Medulla oblongata (tissue), 1 donor: ENCODE measurements around the gene ATPAF1.

Source experiments
- DNase-seq: peaks from one replicate; pipeline ENCODE4 v3.0.0-alpha.2; 2015; ENCODE audit errors: extremely low spot score

The ATPAF1 gene

DNA sequence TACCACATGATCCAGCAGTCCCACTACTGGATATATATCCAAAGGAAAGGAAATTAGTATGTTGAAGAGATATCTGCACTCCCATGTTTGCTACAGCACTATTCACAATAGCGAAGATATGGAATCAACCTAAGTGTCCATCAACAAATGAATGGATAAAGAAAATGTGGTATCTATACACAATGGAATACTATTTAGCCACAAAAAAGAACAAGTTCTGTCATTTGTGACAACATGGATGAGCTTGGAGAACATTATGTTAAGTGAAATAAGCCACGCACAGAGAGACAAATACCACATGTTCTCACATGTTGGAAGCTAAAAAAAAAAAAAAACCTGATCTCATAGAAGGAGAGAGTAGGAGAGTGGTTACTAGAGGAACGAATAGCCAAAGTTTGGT lies 17.7 kb downstream of the ATPAF1 start:
- no peak for DNase-seq

DNA sequence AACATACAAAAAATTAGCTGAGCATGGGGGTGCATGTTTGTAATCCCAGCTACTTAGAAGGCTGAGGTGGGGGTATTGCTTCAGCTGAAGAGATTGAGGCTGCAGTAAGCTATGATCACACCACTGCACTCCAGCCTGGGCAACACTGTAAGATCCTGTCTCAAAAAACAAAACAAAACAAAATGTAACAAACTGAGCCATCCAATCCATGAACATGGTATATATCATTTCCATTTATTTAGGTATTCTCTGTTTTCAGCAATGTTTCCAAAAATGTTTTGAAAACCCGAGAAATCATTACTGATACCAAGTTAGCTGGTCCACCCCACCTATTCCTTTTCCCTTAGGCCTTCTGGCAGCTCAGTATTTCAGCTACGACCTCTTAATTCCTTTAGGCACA lies 18.4 kb downstream of the ATPAF1 start:
- no peak for DNase-seq

DNA sequence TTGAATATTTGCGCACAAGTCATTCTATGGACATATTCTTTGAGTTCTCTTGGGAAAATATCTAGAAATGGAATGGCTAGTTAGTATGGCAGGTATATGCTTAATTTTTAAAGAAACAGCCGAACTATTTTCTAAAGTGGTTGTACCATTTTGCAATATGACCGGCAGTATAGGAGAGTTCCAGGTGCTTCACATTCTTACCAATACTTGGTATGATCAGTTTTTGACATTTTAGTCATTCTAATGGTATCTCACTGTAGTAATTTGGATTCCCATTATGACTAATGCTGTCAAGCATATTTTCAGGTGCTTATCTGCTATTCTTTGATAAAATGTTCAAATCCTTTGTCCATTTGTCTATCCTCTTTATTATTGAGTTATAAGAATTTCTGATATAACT lies 20.6 kb downstream of the ATPAF1 start:
- no peak for DNase-seq

DNA sequence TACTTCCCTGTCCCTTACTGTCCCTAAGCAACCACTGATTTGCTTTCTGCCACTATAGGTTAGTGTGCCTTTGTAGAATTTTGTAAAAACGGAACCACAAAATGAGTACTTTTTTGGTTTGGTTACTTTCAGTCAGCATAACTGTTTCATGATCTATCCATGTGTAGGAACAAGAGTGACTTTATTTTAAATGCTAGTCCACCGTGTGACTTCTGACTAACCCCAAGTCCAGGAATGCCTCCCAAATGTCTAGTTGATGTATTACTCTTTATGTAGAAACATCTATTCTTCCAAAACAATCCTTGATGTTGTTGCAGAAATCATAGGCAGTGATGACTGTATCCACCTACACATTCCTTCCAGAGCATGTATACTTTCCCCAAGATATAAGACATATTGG lies 21.3 kb downstream of the ATPAF1 start:
- no peak for DNase-seq

DNA sequence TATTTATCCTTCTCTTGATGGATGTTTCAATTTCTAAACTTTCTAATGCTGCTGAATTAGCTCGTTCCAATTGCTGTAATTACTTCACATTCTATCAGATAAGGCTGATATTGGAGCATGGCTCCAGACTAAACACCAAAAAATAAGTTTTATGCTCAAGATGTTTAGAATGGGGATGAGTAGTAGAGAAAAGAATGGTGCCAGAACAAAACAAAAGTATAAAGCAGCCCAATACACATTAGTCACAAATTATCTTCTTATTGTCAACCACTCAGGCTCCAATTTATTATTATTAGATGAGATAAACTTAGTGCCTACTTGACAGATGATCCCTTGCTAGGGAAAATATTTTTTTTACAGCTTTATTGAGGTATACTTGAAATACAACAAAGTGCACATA lies 21.8 kb downstream of the ATPAF1 start:
- DNase-seq: no peak

DNA sequence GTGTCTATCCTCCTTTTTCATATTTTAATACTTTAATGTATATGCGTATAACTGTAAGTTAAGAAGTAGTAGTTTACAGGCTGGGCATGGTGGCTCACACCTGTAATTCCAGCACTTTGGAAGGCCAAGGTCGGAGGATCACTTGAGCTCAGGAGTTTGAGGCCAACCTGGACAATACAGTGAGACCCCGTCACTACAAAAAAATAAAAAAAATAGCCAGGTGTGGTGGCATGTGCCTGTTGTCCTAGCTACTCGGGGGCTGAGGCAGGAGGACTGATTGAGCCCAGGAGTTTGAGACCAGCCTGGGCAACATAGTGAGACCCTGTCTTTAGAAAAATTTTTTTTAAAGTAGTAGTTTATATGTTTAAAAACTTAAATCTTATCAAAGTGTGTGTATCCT lies 22.3 kb downstream of the ATPAF1 start:
- no peak for DNase-seq

DNA sequence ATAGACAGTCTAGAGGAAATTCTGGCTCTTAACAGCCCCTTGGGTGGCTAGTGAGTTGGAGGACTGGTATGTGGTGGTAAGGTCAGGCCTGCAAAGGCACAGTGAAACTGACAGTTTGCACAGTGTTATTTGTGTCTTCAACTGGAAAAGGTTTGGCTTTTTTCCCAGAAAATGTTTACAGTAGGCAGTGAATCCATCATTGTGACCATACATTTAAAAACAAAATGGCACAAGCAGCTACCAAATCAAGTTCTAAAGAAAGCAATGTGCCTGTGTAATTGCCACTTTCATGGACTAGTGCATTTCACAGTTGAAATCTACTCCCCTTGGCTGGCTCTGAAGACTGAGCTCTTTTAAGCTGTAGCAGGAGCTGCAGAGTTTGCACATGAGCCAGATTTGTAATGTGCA lies 24.8 kb downstream of the ATPAF1 start:
- DNase-seq: peak; percentile 37

DNA sequence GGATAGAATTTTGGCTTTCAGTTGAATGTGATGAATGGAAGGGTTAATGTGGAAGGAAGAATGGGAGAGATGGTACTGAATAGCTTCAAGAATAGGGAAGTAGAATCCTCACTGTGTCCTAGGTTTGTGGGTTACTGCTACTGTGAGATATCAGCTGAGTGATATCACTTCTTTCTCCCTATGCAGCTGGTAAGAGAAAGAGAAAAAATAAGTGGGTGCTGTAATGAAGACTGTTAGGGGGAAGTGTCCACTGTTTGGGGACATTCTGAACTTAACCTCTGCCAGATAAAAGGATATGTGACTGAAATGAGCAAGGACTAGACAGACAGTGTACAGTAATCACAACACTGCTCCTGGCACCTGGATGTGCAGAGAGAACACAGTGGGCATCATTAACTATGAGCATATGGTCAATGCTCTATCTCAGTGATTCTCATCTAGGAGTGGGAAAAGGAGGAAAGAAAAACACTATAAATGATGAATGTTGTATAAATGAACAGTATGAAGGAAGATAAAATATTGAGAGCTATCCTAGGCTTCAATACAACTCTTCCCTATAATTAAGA lies 26.0 kb downstream of the ATPAF1 start:
- peak; percentile 3 for DNase-seq

DNA sequence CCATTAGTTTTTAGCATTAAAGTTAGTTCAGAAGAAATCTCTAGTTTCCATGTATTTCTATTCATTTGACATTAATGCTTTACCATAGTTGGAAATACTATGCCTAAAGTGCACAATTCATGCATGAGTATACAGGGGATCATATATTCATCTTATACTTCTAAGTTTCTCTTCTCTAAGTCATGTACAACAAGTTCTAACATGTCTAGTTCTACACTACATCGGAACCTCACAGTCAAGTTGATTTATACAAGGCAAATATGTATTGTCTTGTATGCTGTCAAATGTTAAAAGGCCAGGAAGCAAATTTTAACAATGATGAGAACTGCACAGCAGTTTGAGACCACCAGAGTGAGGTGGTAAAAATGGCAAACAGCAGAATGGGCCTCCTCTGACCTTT lies 28.6 kb downstream of the ATPAF1 start:
- no peak for DNase-seq

DNA sequence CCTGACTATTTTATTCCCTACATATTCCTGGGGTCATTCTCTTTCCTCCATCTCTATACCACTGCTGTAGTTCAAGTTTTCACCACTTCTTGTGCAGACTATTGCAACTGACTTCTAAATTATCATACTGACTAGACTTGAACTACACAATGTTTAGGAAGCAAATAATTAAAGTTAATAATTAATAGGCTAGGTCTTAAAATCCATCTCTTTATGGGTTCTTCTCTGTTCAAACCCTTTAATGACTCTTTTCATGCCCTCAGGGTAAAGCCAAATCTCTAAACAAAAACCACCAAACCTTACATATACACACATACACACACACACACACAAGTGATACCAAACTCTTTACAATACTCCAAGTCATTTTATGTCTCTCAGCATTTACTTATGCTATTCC lies 29.2 kb downstream of the ATPAF1 start:
- DNase-seq: no peak

DNA sequence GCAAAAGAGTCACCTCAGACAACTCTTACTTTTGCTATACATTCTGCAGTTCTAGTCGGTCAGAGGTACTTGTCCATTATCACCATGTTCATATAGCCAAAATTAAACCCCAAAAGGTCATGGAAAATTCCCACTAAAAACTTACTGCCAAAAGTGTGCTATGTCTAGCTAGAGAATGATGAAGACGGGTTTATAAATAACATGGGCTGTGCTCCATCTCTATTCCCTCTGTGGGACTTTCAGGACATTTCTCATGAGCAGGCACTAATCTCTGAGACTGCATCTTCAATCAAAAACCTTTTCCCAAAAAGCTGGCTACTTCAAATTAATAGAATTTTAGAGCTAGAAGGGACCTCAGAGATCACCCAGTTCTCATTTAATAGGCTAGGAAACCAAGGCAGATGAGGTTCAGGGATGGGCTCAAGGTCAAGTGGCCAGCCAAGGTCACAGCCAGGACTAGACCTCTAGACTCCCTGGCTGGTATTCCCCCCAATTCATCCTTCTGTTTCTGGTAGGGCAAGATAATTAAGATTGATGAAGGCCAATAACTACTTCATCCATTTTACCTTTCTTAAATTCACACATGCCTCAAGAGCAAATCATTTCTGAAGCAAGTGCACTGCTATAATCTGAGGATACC lies 30.6 kb downstream of the ATPAF1 start:
- DNase-seq: no peak

DNA sequence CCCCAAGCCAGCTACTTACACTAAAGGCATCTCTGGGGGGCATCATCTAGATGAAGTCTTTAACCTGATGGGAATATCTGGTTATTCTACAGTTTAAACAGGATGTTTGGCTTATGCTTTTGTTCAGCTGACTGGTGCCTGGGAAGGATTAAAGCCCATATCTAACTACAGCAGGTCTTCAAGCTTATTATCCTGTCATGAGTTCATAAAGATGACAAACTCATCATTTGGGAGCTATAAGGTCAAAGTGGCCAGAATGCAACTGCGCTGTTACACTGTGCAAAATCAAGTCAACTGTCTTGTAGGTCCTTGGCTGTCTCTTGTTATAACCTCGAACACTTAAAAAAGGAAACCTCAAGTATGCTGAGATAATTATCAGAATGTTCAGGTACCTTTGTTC lies 33.0 kb downstream of the ATPAF1 start:
- DNase-seq: no peak

DNA sequence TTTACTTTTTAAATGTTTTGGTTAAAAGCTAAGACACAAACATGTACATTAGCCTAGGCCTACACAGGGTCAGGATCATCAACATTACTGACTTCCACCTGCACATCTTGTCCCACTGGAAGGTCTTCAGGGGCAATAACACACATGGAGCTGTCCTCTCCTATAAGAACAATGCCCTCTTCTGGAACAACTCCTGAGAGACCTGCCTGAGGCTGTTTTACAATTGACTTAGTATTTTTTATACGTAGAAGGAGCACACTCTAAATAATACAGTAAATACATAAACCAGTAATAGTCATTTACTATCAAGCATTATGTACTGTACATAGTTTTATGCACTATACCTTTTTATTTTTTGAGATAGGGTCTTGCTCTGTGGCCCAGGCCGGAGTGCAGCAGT lies 37.4 kb downstream of the ATPAF1 start:
- DNase-seq: no peak

DNA sequence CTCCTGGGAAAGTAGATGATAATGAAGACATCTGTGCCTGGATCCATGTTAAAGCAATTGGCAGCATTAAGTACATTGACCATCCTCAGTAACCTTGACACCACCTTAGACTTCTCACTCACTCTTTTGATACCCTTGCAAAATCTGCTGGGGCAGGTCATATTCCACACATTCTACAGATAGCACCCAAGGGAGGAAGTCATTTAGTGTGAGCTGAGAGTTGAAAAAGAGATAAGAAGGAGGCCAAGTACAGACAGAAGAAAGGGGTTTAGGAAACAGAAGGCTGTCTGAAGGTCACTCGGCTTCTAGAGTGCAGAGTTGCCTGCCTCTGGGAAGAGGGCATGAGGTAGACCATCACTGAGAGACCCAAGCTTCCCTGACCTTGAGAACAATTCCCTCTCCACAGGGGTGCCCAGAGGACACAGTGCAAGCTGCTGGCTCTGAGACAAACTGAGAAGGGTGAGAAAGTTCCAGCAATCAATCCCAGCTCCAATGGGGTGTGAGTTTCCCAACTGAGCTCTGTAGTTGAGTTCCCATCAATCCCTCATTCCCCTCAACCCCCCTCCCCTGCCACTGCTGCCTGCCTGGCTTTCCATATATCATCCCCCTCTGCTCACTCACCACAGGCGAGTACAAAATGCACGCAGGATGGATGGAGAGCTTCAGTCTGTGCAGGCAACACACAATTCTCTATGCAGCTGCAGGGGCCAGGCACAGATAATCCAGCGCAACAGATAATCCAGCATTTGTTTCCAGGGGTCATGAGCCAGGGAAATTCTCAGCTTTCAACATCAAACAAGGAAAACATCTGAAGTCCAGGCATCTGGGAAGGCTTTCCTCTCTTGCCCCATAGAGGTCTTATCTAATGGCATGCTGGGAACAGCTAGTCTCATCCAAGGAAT lies 44.2 kb downstream of the ATPAF1 start:
- DNase-seq: no peak

DNA sequence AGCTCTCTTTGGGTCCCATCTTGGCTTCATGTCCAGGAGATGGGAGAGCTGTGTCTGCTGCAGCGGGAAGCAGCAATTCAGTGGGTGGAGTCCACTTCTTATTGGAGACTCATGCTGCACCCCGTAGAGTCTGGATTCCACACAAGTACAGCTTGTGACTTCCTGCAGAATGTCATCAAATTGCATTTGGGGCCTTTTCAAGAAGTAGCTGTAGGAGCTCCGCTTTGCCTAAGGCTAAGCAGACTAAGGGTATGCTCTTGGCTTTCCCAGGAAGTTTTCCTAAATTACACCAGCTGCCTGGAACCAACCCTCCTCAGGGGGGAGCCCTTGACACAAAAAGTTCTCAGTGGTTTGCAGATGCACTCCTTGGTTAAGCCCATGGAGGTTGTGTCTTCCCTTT lies 45.8 kb downstream of the ATPAF1 start:
- no peak for DNase-seq

DNA sequence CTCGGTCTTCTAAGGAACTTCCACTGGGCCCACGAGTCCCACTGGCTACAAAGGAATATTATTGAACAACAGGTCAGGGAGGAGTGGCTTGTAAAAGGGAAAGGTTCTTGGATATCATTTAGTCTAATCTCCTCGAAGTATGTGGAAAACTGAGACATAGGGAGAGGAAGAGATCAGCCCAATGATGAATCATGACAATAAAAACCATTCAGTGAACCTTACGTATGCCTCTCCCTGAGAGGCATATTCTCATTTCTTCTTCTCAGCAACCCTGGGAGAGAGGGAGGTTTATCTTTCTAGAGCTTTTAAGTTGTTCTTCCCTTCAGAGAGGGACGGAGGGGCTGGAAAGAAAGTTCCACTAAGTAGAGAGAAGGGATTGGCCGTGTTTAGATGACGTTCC lies 46.2 kb downstream of the ATPAF1 start:
- no peak for DNase-seq

DNA sequence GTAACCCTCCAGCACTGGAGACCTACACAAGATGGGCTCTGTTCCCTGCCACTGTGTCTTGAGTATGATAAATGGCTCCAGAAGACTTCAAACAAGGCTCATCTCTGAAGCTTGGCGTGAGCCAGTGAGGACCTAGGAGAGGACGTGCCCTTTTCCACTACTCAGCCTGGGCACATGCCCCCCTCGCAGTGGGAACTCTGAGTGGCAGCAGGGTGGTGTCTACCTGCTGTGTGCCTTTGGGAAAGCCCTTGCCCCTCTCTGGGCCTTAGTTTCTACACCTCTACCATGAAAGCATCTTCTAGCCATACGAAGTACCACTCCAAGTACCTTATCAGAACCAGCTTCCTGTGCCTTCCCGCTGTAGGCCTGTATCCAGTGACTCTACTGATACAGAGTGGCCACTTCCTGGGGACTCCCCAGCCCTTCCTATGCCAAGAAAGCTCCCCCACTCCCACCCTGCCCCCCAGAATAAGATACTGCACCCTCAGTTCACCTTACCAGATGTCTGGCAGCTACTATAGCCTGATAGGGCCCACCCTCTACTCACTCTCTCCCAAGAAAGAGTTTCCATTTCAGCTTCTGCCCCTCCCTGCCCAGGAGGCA lies 48.4 kb downstream of the ATPAF1 start:
- no peak for DNase-seq

DNA sequence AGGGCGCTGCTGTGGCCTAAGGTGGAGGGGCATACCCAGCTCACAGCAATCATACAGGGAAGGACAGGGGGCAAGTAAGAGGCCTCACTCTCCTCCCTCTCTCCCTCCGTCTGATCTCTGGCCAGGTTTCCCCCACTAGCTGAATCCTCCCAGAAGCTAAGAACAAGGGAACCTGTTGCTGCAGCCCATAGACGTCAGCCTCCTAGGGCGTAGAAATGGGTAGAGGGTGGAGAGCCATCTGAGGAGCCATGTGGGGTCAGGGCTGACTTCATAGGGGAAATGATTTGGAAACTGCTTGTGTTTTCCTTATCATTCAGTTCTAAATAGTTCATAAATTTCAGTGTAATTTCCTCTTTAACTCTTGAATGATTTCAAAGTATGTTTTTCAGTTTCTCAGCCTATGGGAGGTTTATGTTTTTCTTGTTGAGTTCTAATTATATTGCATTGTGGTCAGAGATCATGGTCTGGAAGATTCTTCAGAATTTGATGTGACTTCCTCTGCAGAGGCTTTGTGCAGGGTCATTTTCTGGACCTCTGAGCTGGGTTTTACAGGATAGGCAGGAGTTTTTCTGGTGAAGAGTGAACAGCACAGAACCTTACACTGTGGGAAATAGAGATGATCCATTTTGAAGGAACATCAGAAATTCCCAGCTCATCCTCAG lies 49.3 kb downstream of the ATPAF1 start:
- no peak for DNase-seq

DNA sequence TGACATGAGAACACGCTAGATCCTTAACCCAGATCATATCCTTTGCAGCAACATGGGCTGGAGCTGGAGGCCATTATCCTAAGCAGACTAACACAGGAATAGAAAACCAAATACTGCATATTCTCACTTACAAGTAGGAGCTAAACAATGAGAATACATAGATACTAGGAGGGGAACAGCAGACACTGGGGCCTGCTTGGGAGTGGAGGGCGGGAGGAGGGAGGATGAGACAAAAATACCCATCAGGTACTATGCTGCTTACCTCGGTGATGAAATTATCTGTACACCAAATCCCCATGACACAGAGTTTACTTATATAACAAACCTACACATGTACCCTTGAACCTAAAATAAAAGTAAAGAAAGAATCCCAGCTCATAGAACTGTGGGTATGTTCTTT lies 50.3 kb downstream of the ATPAF1 start:
- DNase-seq: no peak

DNA sequence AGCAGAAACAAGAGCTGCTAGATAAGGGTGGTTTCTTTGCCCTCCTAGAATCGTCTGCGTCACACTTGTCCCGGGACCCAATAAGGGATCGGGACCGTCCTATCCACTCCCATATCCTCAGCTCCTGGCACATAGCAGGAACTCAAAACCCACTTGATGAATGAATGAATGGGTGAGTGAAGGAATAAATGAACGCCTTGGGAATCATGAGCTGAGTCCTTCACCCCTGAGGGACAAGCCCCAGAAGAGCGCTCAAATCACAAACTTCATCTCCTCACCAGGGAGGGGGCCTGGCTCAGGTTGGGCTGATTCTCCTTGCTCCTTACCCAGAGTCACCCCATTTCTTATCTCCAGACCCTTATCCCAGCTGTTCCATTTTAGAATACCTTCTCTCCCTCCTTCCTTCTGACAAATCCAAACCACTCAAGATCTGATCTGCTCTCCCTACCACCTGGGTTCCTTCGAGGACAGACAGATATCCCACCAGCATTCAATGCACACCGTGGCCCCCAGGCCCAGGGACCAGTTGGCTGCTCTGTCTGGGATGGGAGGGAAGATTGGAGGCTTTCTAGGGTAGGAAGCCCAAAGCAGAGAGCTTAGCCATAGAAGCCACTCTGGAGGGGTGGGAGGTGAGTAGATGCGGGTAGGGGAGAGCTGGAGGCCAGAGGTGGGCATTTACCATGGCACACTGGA lies 50.9 kb downstream of the ATPAF1 start:
- no peak for DNase-seq

DNA sequence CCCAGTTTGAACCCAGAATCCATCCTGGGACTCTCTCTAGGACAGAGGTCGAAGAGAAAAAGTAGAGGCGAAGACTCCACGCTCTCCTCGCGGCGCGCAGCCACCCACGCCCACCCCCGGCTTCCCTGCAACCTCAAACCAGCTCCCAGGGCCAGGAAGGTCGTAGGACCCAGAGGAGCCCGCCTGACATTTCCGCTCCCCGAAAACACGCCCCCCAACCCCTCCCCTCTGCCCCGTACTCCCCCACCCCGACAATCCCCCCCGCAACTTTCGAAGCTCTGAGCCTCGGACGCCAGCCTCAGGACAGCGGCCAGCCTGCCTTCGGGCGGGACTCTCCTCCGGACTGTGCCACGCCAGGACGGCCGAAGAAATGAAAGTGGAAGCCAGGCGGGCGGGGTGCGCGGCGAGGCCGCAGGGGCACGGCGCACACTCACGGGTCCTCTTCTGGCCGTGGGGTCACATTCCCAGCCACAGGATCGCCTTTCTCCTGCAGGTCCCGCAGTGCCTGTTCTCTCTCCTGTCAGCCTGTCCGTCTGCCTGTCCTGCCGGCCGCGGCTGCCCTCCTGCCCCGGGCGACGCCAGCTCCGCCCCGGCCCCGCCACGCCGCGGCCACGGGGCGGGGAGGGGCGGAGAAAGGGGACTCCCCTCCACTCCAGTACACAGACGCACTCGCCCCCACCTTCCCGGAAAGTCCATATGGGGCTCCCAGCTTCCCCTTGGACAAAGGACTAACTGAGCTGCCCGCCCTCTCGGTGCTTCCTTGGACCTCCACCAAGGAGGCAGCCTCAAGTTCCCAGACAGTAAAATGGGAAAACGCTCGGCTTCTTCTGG lies 51.7 kb downstream of the ATPAF1 start, which contains the start of gene MOB3C:
MOB3C (minus strand) TSS at position 535 of the 831 bp plus-strand sequence. CDS start 3,490 bp downstream, outside the sequence.
- DNase-seq: peak; percentile 84
